HUES64 (cell line): ENCODE results near the gene NEK3.
"Not testable (repeated sequence)": the region's sequence is repeated elsewhere in the genome, so short reads cannot be mapped to it uniquely, and the experiment has no call there.

Experiments used
- H3K27ac ChIP-seq: 2 replicates; pipeline ENCODE4 v1.7.0; 2013; ENCODE audit warnings: low read depth, low read length, inconsistent platforms
- H3K27me3 ChIP-seq: 2 replicates; pipeline ENCODE4 v1.6.1; 2013; ENCODE audit warnings: mild to moderate bottlenecking, low read length; ENCODE audit not compliant: insufficient read depth
- H3K36me3 ChIP-seq: 2 replicates; pipeline ENCODE4 v1.6.1; 2013; ENCODE audit warnings: mild to moderate bottlenecking, low read length; ENCODE audit not compliant: insufficient read depth
- H3K4me1 ChIP-seq: 2 replicates; pipeline ENCODE4 v1.6.1; 2013; ENCODE audit warnings: mild to moderate bottlenecking, low read length, moderate library complexity; ENCODE audit not compliant: insufficient read depth
- H3K4me3 ChIP-seq: 2 replicates; pipeline ENCODE4 v1.5.1; 2013; ENCODE audit warnings: mild to moderate bottlenecking, low read length, moderate library complexity
- H3K9ac ChIP-seq: 2 replicates; pipeline ENCODE4 v1.6.1; 2013; ENCODE audit warnings: mild to moderate bottlenecking, low read depth, low read length
- H3K9me3 ChIP-seq: 2 replicates; pipeline ENCODE4 v1.6.1; 2013; ENCODE audit warnings: low read depth, low read length; ENCODE audit not compliant: insufficient read depth
- WGBS: fragments of 150-250, 120-280 bp; methylation state at CpG from one replicate; pipeline ENCODE4 v1.1.7; 2013; ENCODE audit warnings: missing lambda C conversion rate; 5-methylcytosine and 5-hydroxymethylcytosine counted together

NEK3 gene

GRCh38 chr13:52112591-52112990, 46.8 kb downstream of the NEK3 start:
- WGBS = 96% methylated on average over 1 of the region's 1 CpG
- H3K4me3 ChIP-seq = no peak overlapping the region

GRCh38 chr13:52109116-52109670, 50.2 kb downstream of the NEK3 start:
- 95% methylated on average over 1 of the region's 1 CpG for WGBS
- Histone ChIP-seq H3K27ac (no peak overlapping the region), H3K36me3 (no peaks in the 10 kb centered on the region), H3K9ac (no peak overlapping the region), H3K9me3 (0 out of 2 replicates have a peak, but pooled peaks cover 10% of the 10 kb centered on the region), H3K27me3 (no peaks in the 10 kb centered on the region), H3K4me3 (no peak overlapping the region), H3K4me1 (no peaks in the 10 kb centered on the region)

More at GRCh38 chr13:52112591-52112990, 46.8 kb downstream of the NEK3 start:
- no peak overlapping the region for H3K27ac ChIP-seq
- H3K27me3 ChIP-seq = no peaks in the 10 kb centered on the region
- H3K9ac ChIP-seq = no peak overlapping the region
- H3K4me1 ChIP-seq = no peaks in the 10 kb centered on the region
- no peaks in the 10 kb centered on the region for H3K36me3 ChIP-seq
- H3K9me3 ChIP-seq = 0 out of 2 replicates have a peak, but pooled peaks cover 10% of the 10 kb centered on the region

GRCh38 chr13:52105841-52106240, 53.6 kb downstream of the NEK3 start:
- 96% methylated on average over 1 of the region's 1 CpG for WGBS
- no peaks in the 10 kb centered on the region for H3K27me3 ChIP-seq
- no peak overlapping the region for H3K9ac ChIP-seq
- H3K27ac ChIP-seq = no peak overlapping the region
- H3K36me3 ChIP-seq = no peaks in the 10 kb centered on the region
- no peaks in the 10 kb centered on the region for H3K4me1 ChIP-seq
- H3K9me3 ChIP-seq = 0 out of 2 replicates have a peak, but pooled peaks cover 10% of the 10 kb centered on the region
- no peak overlapping the region for H3K4me3 ChIP-seq

- Histone ChIP-seq H3K4me1 (no peaks in the 10 kb centered on the region), H3K36me3 (no peaks in the 10 kb centered on the region), H3K27ac (no peak overlapping the region), H3K27me3 (no peaks in the 10 kb centered on the region), H3K9me3 (0 out of 2 replicates have a peak, but pooled peaks cover 8% of the 10 kb centered on the region), H3K9ac (no peak overlapping the region), H3K4me3 (no peak overlapping the region)
- no CpG with 5 or more reads among the region's 1 CpG for WGBS
These were observed 54.8 kb downstream of the NEK3 start for GRCh38 chr13:52104624-52105023.

- no peak overlapping the region for H3K27ac ChIP-seq
- H3K9me3 ChIP-seq = no peaks in the 10 kb centered on the region
- no peak overlapping the region for H3K9ac ChIP-seq
- H3K36me3 ChIP-seq = no peaks in the 10 kb centered on the region
- no peaks in the 10 kb centered on the region for H3K27me3 ChIP-seq
- H3K4me3 ChIP-seq = no peak overlapping the region
- no peaks in the 10 kb centered on the region for H3K4me1 ChIP-seq
- WGBS = 95% methylated on average over 5 of the region's 5 CpGs
These were observed 56.0 kb downstream of the NEK3 start for GRCh38 chr13:52103386-52103785.

GRCh38 chr13:52102423-52102822, 57.0 kb downstream of the NEK3 start:
- not testable (repeated sequence) for H3K27me3 ChIP-seq, H3K27ac ChIP-seq, H3K9ac ChIP-seq, H3K9me3 ChIP-seq, H3K4me3 ChIP-seq, H3K4me1 ChIP-seq, H3K36me3 ChIP-seq
- 96% methylated on average over 3 of the region's 3 CpGs for WGBS

GRCh38 chr13:52097197-52097596, 62.2 kb downstream of the NEK3 start:
- H3K9me3 ChIP-seq = peaks cover 6% of the 10 kb centered on the region; the same call in 1 of the 2 replicates
- H3K27me3 ChIP-seq = no peaks in the 10 kb centered on the region
- no peak overlapping the region for H3K27ac ChIP-seq
- no peak overlapping the region for H3K9ac ChIP-seq
- peaks cover 6% of the 10 kb centered on the region for H3K4me1 ChIP-seq
- 93% methylated on average over 5 of the region's 5 CpGs for WGBS
- H3K4me3 ChIP-seq = no peak overlapping the region
- no peaks in the 10 kb centered on the region for H3K36me3 ChIP-seq

GRCh38 chr13:52096748-52097147, 62.6 kb downstream of the NEK3 start:
- no peaks in the 10 kb centered on the region for H3K36me3 ChIP-seq
- H3K9me3 ChIP-seq = peaks cover 6% of the 10 kb centered on the region; the same call in 1 of the 2 replicates
- no peak overlapping the region for H3K4me3 ChIP-seq
- 91% methylated on average over 3 of the region's 3 CpGs for WGBS
- H3K27me3 ChIP-seq = no peaks in the 10 kb centered on the region
- H3K9ac ChIP-seq = no peak overlapping the region
- no peak overlapping the region for H3K27ac ChIP-seq
- H3K4me1 ChIP-seq = peaks cover 6% of the 10 kb centered on the region

- H3K27ac ChIP-seq = no peak overlapping the region
- H3K4me3 ChIP-seq = no peak overlapping the region
- H3K9ac ChIP-seq = no peak overlapping the region
- H3K27me3 ChIP-seq = no peaks in the 10 kb centered on the region
- WGBS = 98% methylated on average over 2 of the region's 2 CpGs
- H3K9me3 ChIP-seq = peaks cover 6% of the 10 kb centered on the region; the same call in 1 of the 2 replicates
- H3K36me3 ChIP-seq = no peaks in the 10 kb centered on the region
- peaks cover 6% of the 10 kb centered on the region for H3K4me1 ChIP-seq
These were observed 63.3 kb downstream of the NEK3 start for GRCh38 chr13:52096062-52096461.

- WGBS = no CpG with 5 or more reads among the region's 2 CpGs
- no peaks in the 10 kb centered on the region for H3K27me3 ChIP-seq
- no peaks in the 10 kb centered on the region for H3K4me1 ChIP-seq
- no peaks in the 10 kb centered on the region for H3K36me3 ChIP-seq
- H3K4me3 ChIP-seq = no peak overlapping the region
- no peak overlapping the region for H3K9ac ChIP-seq
- H3K9me3 ChIP-seq = peaks cover 6% of the 10 kb centered on the region; the same call in 1 of the 2 replicates
- H3K27ac ChIP-seq = no peak overlapping the region
These were observed 67.3 kb downstream of the NEK3 start for GRCh38 chr13:52092087-52092486.

GRCh38 chr13:52091473-52091872, 67.9 kb downstream of the NEK3 start:
- Histone ChIP-seq H3K4me3 (no peak overlapping the region), H3K9ac (no peak overlapping the region), H3K4me1 (no peaks in the 10 kb centered on the region), H3K9me3 (peaks cover 3% of the 10 kb centered on the region; the same call in 1 of the 2 replicates), H3K27me3 (no peaks in the 10 kb centered on the region), H3K36me3 (no peaks in the 10 kb centered on the region), H3K27ac (no peak overlapping the region)
- 87% methylated on average over 2 of the region's 2 CpGs for WGBS

GRCh38 chr13:52085421-52085820, 74.0 kb downstream of the NEK3 start:
- Histone ChIP-seq H3K36me3 (no peaks in the 10 kb centered on the region), H3K9me3 (no peaks in the 10 kb centered on the region), H3K27ac (no peak overlapping the region), H3K27me3 (no peaks in the 10 kb centered on the region), H3K9ac (no peak overlapping the region), H3K4me3 (no peak overlapping the region), H3K4me1 (no peaks in the 10 kb centered on the region)
- 90% methylated on average over 2 of the region's 2 CpGs for WGBS
